Measurements from ENCODE around the gene CCDC93.

- no peak for TF ChIP-seq EZH2 (IDR thresholded peaks at IDR 0.05; ENCODE audit: low read length)
- TF ChIP-seq CTCF (optimal IDR thresholded peaks at IDR 0.05 in 1 of 3, IDR thresholded peaks at IDR 0.05 in 1 of 3, conservative IDR thresholded peaks at IDR 0.05 in 1 of 3; ENCODE audit: extremely low read depth in 1 of 3, insufficient read depth in 2 of 3, low read length in 3 of 3): no peak
Measured at GRCh38 chr2:118047380-118047826, 33.5 kb upstream of the CCDC93 start.
